ENCODE measurements around the gene PRKCB.

The PRKCB gene

GRCh38 chr16:23821875-23822688 lies 13.7 kb upstream of the PRKCB start:
- no peak overlapping the region for H3K4me3 ChIP-seq (ENCODE audit: low read length)
- WGBS (ENCODE audit: insufficient coverage, insufficient read length): no CpG with 5 or more reads among the region's 6 CpGs
- no peak overlapping the region for H3K27ac ChIP-seq (ENCODE audit: low read length)
- no peaks in the 10 kb centered on the region for H3K36me3 ChIP-seq (ENCODE audit: control insufficient read depth, insufficient read depth, low read length)
- H3K27me3 ChIP-seq (ENCODE audit: control insufficient read depth, insufficient read depth, low read length): no peaks in the 10 kb centered on the region
- no peak for DNase-seq (ENCODE audit: low read depth, low spot score)
- no peaks in the 10 kb centered on the region for H3K9me3 ChIP-seq (ENCODE audit: control insufficient read depth, insufficient read depth, low read length)
- no peaks in the 10 kb centered on the region for H3K4me1 ChIP-seq (ENCODE audit: control insufficient read depth, insufficient read depth, low read length)

- Histone ChIP-seq H3K4me1 (ENCODE audit: control insufficient read depth, insufficient read depth, low read length) (no peaks in the 10 kb centered on the region), H3K4me3 (ENCODE audit: low read length) (no peak overlapping the region), H3K27me3 (ENCODE audit: control insufficient read depth, insufficient read depth, low read length) (no peaks in the 10 kb centered on the region), H3K36me3 (ENCODE audit: control insufficient read depth, insufficient read depth, low read length) (no peaks in the 10 kb centered on the region), H3K27ac (ENCODE audit: low read length) (no peak overlapping the region), H3K9me3 (ENCODE audit: control insufficient read depth, insufficient read depth, low read length) (no peaks in the 10 kb centered on the region)
- no peak for DNase-seq (ENCODE audit: low read depth, low spot score)
- no CpG with 5 or more reads among the region's 9 CpGs for WGBS (ENCODE audit: insufficient coverage, insufficient read length)
These were observed 12.1 kb upstream of the PRKCB start for GRCh38 chr16:23823475-23824384.

GRCh38 chr16:23824909-23825308 lies 10.9 kb upstream of the PRKCB start:
- H3K9me3 ChIP-seq (ENCODE audit: control insufficient read depth, insufficient read depth, low read length): no peaks in the 10 kb centered on the region
- DNase-seq (ENCODE audit: low read depth, low spot score): no peak
- no peaks in the 10 kb centered on the region for H3K4me1 ChIP-seq (ENCODE audit: control insufficient read depth, insufficient read depth, low read length)
- H3K36me3 ChIP-seq (ENCODE audit: control insufficient read depth, insufficient read depth, low read length): no peaks in the 10 kb centered on the region
- H3K27me3 ChIP-seq (ENCODE audit: control insufficient read depth, insufficient read depth, low read length): no peaks in the 10 kb centered on the region
- WGBS (ENCODE audit: insufficient coverage, insufficient read length): no CpG with 5 or more reads among the region's 4 CpGs
- H3K4me3 ChIP-seq (ENCODE audit: low read length): no peak overlapping the region
- H3K27ac ChIP-seq (ENCODE audit: low read length): no peak overlapping the region

- no peaks in the 10 kb centered on the region for H3K4me1 ChIP-seq (ENCODE audit: control insufficient read depth, insufficient read depth, low read length)
- DNase-seq (ENCODE audit: low read depth, low spot score): no peak
These were observed 9.2 kb upstream of the PRKCB start for GRCh38 chr16:23826528-23827045.

GRCh38 chr16:23827057-23827456 lies 8.7 kb upstream of the PRKCB start:
- H3K4me1 ChIP-seq (ENCODE audit: control insufficient read depth, insufficient read depth, low read length): no peaks in the 10 kb centered on the region
- no peak for DNase-seq (ENCODE audit: low read depth, low spot score)
- WGBS (ENCODE audit: insufficient coverage, insufficient read length): no CpG with 5 or more reads among the region's 4 CpGs
- no peak overlapping the region for H3K27ac ChIP-seq (ENCODE audit: low read length)
- H3K4me3 ChIP-seq (ENCODE audit: low read length): no peak overlapping the region
- no peaks in the 10 kb centered on the region for H3K36me3 ChIP-seq (ENCODE audit: control insufficient read depth, insufficient read depth, low read length)
- no peaks in the 10 kb centered on the region for H3K9me3 ChIP-seq (ENCODE audit: control insufficient read depth, insufficient read depth, low read length)
- H3K27me3 ChIP-seq (ENCODE audit: control insufficient read depth, insufficient read depth, low read length): no peaks in the 10 kb centered on the region

More at GRCh38 chr16:23826528-23827045, 9.2 kb upstream of the PRKCB start:
- H3K36me3 ChIP-seq (ENCODE audit: control insufficient read depth, insufficient read depth, low read length): no peaks in the 10 kb centered on the region
- no peak overlapping the region for H3K4me3 ChIP-seq (ENCODE audit: low read length)
- H3K27me3 ChIP-seq (ENCODE audit: control insufficient read depth, insufficient read depth, low read length): no peaks in the 10 kb centered on the region
- no CpG with 5 or more reads among the region's 6 CpGs for WGBS (ENCODE audit: insufficient coverage, insufficient read length)
- no peak overlapping the region for H3K27ac ChIP-seq (ENCODE audit: low read length)
- no peaks in the 10 kb centered on the region for H3K9me3 ChIP-seq (ENCODE audit: control insufficient read depth, insufficient read depth, low read length)

GRCh38 chr16:23829454-23829853 lies 6.3 kb upstream of the PRKCB start:
- no peaks in the 10 kb centered on the region for H3K36me3 ChIP-seq (ENCODE audit: control insufficient read depth, insufficient read depth, low read length)
- no CpG with 5 or more reads among the region's 2 CpGs for WGBS (ENCODE audit: insufficient coverage, insufficient read length)
- no peak overlapping the region for H3K4me3 ChIP-seq (ENCODE audit: low read length)
- no peak for DNase-seq (ENCODE audit: low read depth, low spot score)
- H3K9me3 ChIP-seq (ENCODE audit: control insufficient read depth, insufficient read depth, low read length): no peaks in the 10 kb centered on the region
- no peaks in the 10 kb centered on the region; the same call in 1 of the 2 replicates for H3K27me3 ChIP-seq (ENCODE audit: control insufficient read depth, insufficient read depth, low read length)
- no peak overlapping the region for H3K27ac ChIP-seq (ENCODE audit: low read length)
- no peaks in the 10 kb centered on the region for H3K4me1 ChIP-seq (ENCODE audit: control insufficient read depth, insufficient read depth, low read length)

GRCh38 chr16:23830276-23830675 lies 5.5 kb upstream of the PRKCB start:
- H3K4me1 ChIP-seq (ENCODE audit: control insufficient read depth, insufficient read depth, low read length): no peaks in the 10 kb centered on the region
- no peaks in the 10 kb centered on the region for H3K9me3 ChIP-seq (ENCODE audit: control insufficient read depth, insufficient read depth, low read length)
- H3K4me3 ChIP-seq (ENCODE audit: low read length): no peak overlapping the region
- DNase-seq (ENCODE audit: low read depth, low spot score): no peak
- no peak overlapping the region for H3K27ac ChIP-seq (ENCODE audit: low read length)
- no CpG with 5 or more reads among the region's 1 CpG for WGBS (ENCODE audit: insufficient coverage, insufficient read length)
- peaks cover 3% of the 10 kb centered on the region; the same call in 1 of the 2 replicates for H3K27me3 ChIP-seq (ENCODE audit: control insufficient read depth, insufficient read depth, low read length)
- H3K36me3 ChIP-seq (ENCODE audit: control insufficient read depth, insufficient read depth, low read length): no peaks in the 10 kb centered on the region

GRCh38 chr16:23832882-23833281 lies 2.9 kb upstream of the PRKCB start:
- Histone ChIP-seq H3K9me3 (ENCODE audit: control insufficient read depth, insufficient read depth, low read length) (no peaks in the 10 kb centered on the region), H3K27me3 (ENCODE audit: control insufficient read depth, insufficient read depth, low read length) (peaks cover 11% of the 10 kb centered on the region), H3K4me3 (ENCODE audit: low read length) (no peak overlapping the region), H3K36me3 (ENCODE audit: control insufficient read depth, insufficient read depth, low read length) (no peaks in the 10 kb centered on the region), H3K27ac (ENCODE audit: low read length) (no peak overlapping the region), H3K4me1 (ENCODE audit: control insufficient read depth, insufficient read depth, low read length) (peaks cover 6% of the 10 kb centered on the region)
- no CpG with 5 or more reads among the region's 1 CpG for WGBS (ENCODE audit: insufficient coverage, insufficient read length)
- no peak for DNase-seq (ENCODE audit: low read depth, low spot score)

GRCh38 chr16:23833504-23833903 lies 2.3 kb upstream of the PRKCB start:
- Histone ChIP-seq H3K9me3 (ENCODE audit: control insufficient read depth, insufficient read depth, low read length) (no peaks in the 10 kb centered on the region), H3K27ac (ENCODE audit: low read length) (no peak overlapping the region), H3K36me3 (ENCODE audit: control insufficient read depth, insufficient read depth, low read length) (no peaks in the 10 kb centered on the region), H3K4me3 (ENCODE audit: low read length) (no peak overlapping the region), H3K4me1 (ENCODE audit: control insufficient read depth, insufficient read depth, low read length) (peaks cover 8% of the 10 kb centered on the region), H3K27me3 (ENCODE audit: control insufficient read depth, insufficient read depth, low read length) (peaks cover 11% of the 10 kb centered on the region)
- no CpG with 5 or more reads among the region's 2 CpGs for WGBS (ENCODE audit: insufficient coverage, insufficient read length)
- no peak for DNase-seq (ENCODE audit: low read depth, low spot score)

- Histone ChIP-seq H3K27me3 (ENCODE audit: control insufficient read depth, insufficient read depth, low read length) (peaks cover 11% of the 10 kb centered on the region), H3K9me3 (ENCODE audit: control insufficient read depth, insufficient read depth, low read length) (no peaks in the 10 kb centered on the region), H3K27ac (ENCODE audit: low read length) (no peak overlapping the region), H3K36me3 (ENCODE audit: control insufficient read depth, insufficient read depth, low read length) (no peaks in the 10 kb centered on the region), H3K4me1 (ENCODE audit: control insufficient read depth, insufficient read depth, low read length) (peaks cover 8% of the 10 kb centered on the region), H3K4me3 (ENCODE audit: low read length) (no peak overlapping the region)
- WGBS (ENCODE audit: insufficient coverage, insufficient read length): no CpG with 5 or more reads among the region's 7 CpGs
- no peak for DNase-seq (ENCODE audit: low read depth, low spot score)
These were observed 1.7 kb upstream of the PRKCB start for GRCh38 chr16:23833960-23834685.

Measured in iPS DF 6.9 (cell line).